Lower leg skin (tissue), 4 donors: Measurements from ENCODE around the gene AAR2. TPM values are rescaled to one million over a fixed set of nuclear protein-coding genes. Genes with fewer than 3 reads are reported as not detected.

Source experiments
- DNase-seq, 2 donors: peaks; one replicate each; pipeline ENCODE4 v3.0.0-alpha.2; 2019; ENCODE audit warnings: low spot score in 2 of 2
- H3K4me3 ChIP-seq: fragments of 200-600 bp; sonication (generic); 2 replicates; pipeline ENCODE4 v1.5.1; 2017; ENCODE audit warnings: mild to moderate bottlenecking, low read depth; ENCODE audit not compliant: poor library complexity, severe bottlenecking
- CTCF ChIP-seq, 3 donors: fragments of 450-650 bp; IDR thresholded peaks; one replicate each; pipeline ENCODE4 v1.5.1; 2016; ENCODE audit warnings: antibody characterized with exemption in 3 of 3, mild to moderate bottlenecking in 3 of 3, moderate library complexity in 2 of 3
- POLR2A ChIP-seq, 2 donors: fragments of 450-650 bp; IDR thresholded peaks; one replicate each; pipeline ENCODE4 v1.6.1; 2016 to 2017; ENCODE audit warnings: antibody characterized with exemption in 2 of 2, mild to moderate bottlenecking in 1 of 2, moderate library complexity in 1 of 2
- whole genome bisulfite sequencing, 2 donors: methylation state at CpG; one replicate each; pipeline ENCODE4 v1.1.5; 2018; 5-methylcytosine and 5-hydroxymethylcytosine counted together
- intact Hi-C: fragments of 100-400 bp; cut with DNase I; formaldehyde crosslinking; loops from one replicate; pipeline ENCODE4 v1.15.0; 2023; ENCODE audit warnings: low total_unique reads
- total RNA-seq, 4 donors: library from RNA; depleted of rRNA; stranded (reverse); fragments of >200 nt; gene quantifications; one replicate each; pipeline ENCODE4 v1.1.0, GENCODE V29; 2016

The AAR2 gene
- total RNA-seq, 4 donors from 2014 or later = 37.1 to 54.5 (median 38.7) TPM

DNA sequence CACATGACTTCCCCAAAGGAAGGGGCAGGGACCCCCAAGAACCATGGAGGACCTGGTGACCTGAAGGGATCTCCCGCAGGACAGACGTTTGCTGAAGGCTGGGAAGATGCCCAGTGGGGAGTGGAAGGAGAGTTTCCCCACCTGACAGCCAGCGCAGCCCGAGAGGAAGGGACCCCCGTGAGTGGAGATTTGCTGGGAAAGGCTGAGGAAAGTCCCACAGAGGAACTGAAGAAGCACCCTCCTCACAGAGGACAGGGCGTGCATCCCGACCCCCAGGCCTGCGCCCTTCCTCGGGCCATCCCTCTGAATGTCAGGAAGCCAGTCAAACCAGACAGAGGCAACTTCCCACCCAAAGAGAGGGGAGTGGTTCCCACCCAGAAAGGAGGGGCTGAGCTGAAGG is 29.6 kb upstream of the AAR2 start:
- intact Hi-C loops = loop anchor here (5.0 kb wide), 1 partner anchor 231 kb away; no protein-coding TSS in a partner anchor
- H3K4me3 ChIP-seq = no peak overlapping the region
- TF ChIP-seq POLR2A (IDR thresholded peaks at IDR 0.05) = no peak
- TF ChIP-seq CTCF (IDR thresholded peaks at IDR 0.05) = no peak
- 87 to 89% methylated on average over 9 of the region's 9 CpGs for WGBS, 2 donors
- no peak for DNase-seq

- no peak for DNase-seq
- TF ChIP-seq CTCF (IDR thresholded peaks at IDR 0.05) = no peak
- TF ChIP-seq POLR2A (IDR thresholded peaks at IDR 0.05) = no peak
- H3K4me3 ChIP-seq = no peak overlapping the region
- intact Hi-C loops = loop anchor here (5.0 kb wide), 1 partner anchor 230 kb away; no protein-coding TSS in a partner anchor
- 85 to 87% methylated on average over 11 of the region's 11 CpGs for WGBS, 2 donors
These were observed 28.7 kb upstream of the AAR2 start for GRCh38 chr20:36207602-36208001.

GRCh38 chr20:36208257-36208656 is 28.0 kb upstream of the AAR2 start:
- WGBS, 2 donors = 86 to 93% methylated on average over 10 of the region's 10 CpGs
- no peak for TF ChIP-seq CTCF (IDR thresholded peaks at IDR 0.05)
- no peak for TF ChIP-seq POLR2A (IDR thresholded peaks at IDR 0.05)
- intact Hi-C loops = loop anchor here (5.0 kb wide), 1 partner anchor 229 kb away; no protein-coding TSS in a partner anchor
- no peak for DNase-seq
- H3K4me3 ChIP-seq = no peak overlapping the region

GRCh38 chr20:36210436-36211021 is 25.7 kb upstream of the AAR2 start:
- no peak for DNase-seq
- intact Hi-C loops = no loop called here
- 92 to 94% methylated on average over 5 of the region's 5 CpGs for WGBS, 2 donors
- TF ChIP-seq POLR2A (IDR thresholded peaks at IDR 0.05) (no peak), CTCF (IDR thresholded peaks at IDR 0.05) (no peak)
- H3K4me3 ChIP-seq = no peak overlapping the region

DNA sequence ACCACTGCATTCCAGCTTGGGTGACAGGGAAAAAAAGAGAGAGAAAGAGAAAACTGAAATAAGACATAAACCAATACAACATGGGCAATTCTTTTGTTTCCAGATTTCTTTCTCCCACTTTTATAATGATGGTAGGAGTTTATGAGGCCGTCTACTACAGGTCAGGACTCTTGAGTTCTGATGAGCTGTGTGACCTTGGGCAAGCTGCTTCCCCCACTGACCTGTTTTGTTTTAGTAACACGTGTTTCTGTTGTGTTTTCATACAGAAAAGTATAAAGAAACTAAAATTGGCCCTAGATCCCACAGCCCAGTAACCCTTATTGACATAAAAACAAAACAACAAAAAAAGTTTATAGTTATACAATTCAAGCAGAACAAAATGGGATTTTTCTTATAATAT is 22.9 kb upstream of the AAR2 start:
- no peak overlapping the region for H3K4me3 ChIP-seq
- 65 to 72% methylated on average over 2 of the region's 2 CpGs for WGBS, 2 donors
- DNase-seq = no peak
- intact Hi-C loops = no loop called here
- TF ChIP-seq CTCF (IDR thresholded peaks at IDR 0.05) (no peak), POLR2A (IDR thresholded peaks at IDR 0.05) (no peak)
